Gastrocnemius medialis (tissue), 4 donors: ENCODE results near the gene AMN. TPM values are rescaled to one million over a fixed set of nuclear protein-coding genes. Genes with fewer than 3 reads are reported as not detected.

Experiments
- ATAC-seq, 2 donors: fragments of 150-250 bp; one replicate each; pipeline ENCODE4 v1.9.1; 2016
- DNase-seq, 2 donors: peaks; one replicate each; pipeline ENCODE4 v3.0.0-alpha.2; 2019
- H3K27ac ChIP-seq, 4 donors: fragments of 200-600 bp; sonication (generic); 1 replicate in 1 of 4; 2 replicates in 3 of 4; pipeline ENCODE4 v1.5.1; 2016 to 2018; ENCODE audit warnings: mild to moderate bottlenecking in 2 of 4, moderate library complexity in 1 of 4
- H3K27me3 ChIP-seq, 3 donors: fragments of 200-600 bp; sonication (generic) in 2 of 3; 1 replicate in 1 of 3; 2 replicates in 2 of 3; pipeline versions ENCODE4 v1.5.1 to v1.6.0; 2016 to 2019; ENCODE audit warnings: mild to moderate bottlenecking in 1 of 3, moderate library complexity in 1 of 3
- H3K36me3 ChIP-seq, 2 donors: fragments of 200-600 bp; sonication (generic) in 1 of 2; one replicate each; pipeline ENCODE4 v1.5.1; 2017 to 2018
- H3K4me1 ChIP-seq, 2 donors: fragments of 200-600 bp; sonication (generic) in 1 of 2; one replicate each; pipeline ENCODE4 v1.5.1; 2016 to 2017; ENCODE audit warnings: mild to moderate bottlenecking in 2 of 2
- H3K4me3 ChIP-seq, 4 donors: fragments of 200-600 bp; sonication (generic) in 3 of 4; 1 replicate in 1 of 4; 2 replicates in 3 of 4; pipeline ENCODE4 v1.5.1; 2016 to 2019; ENCODE audit warnings: mild to moderate bottlenecking in 2 of 4
- H3K9me3 ChIP-seq, 3 donors: fragments of 200-600 bp; sonication (generic) in 2 of 3; 1 replicate in 1 of 3; 2 replicates in 2 of 3; pipeline ENCODE4 v1.5.1; 2016 to 2019
- POLR2A ChIP-seq, 2 donors: fragments of 450-650 bp; IDR thresholded peaks; one replicate each; pipeline ENCODE4 v1.6.1; 2017; ENCODE audit warnings: antibody characterized with exemption in 2 of 2, mild to moderate bottlenecking in 2 of 2, moderate library complexity in 2 of 2
- in situ Hi-C, 4 donors: fragments of 200-750 bp; cut with MboI; loops; one replicate each; pipeline versions ENCODE4 v1.15.0 to v1.8.0; 2017; ENCODE audit warnings: low sequenced_read_pairs in 4 of 4
- intact Hi-C: fragments of 100-400 bp; cut with DNase I; formaldehyde crosslinking; loops from one replicate; pipeline ENCODE4 v1.15.1; 2023; ENCODE audit warnings: low total_unique reads
- total RNA-seq, 4 donors: library from RNA; depleted of rRNA; stranded (reverse); fragments of >200 nt; gene quantifications; one replicate each; pipeline versions ENCODE4 v1.1.0 to v1.2.3, GENCODE V29; 2016
- TF ChIP-seq, protein P1 (sequence below), 5 experiments: fragments of 450-650 bp in 3 of 5; fragments of 200-600 bp in 2 of 5; sonication (generic) in 2 of 5; IDR thresholded peaks in 4 of 5; conservative IDR thresholded peaks in 1 of 5; 1 replicate in 4 of 5; 2 replicates in 1 of 5; pipeline ENCODE4 v1.5.1; 2016 to 2019; ENCODE audit warnings: antibody characterized with exemption in 5 of 5, mild to moderate bottlenecking in 3 of 5, moderate library complexity in 3 of 5

AMN gene
- total RNA-seq, 4 donors from 2014 or later: 0.42 to 4.3 TPM; not detected in 2

GRCh38 chr14:102903889-102904512 lies 18.5 kb upstream of the AMN start:
- H3K4me1 ChIP-seq: no peaks in the 10 kb centered on the region
- H3K9me3 ChIP-seq: no peaks in the 10 kb centered on the region
- intact Hi-C loops: no loop called here
- H3K4me3 ChIP-seq: no peak overlapping the region
- ATAC-seq (no peak), DNase-seq (no peak)
- peaks cover 0 to 5% of the 10 kb centered on the region in 2 donors for H3K36me3 ChIP-seq
- no peaks in the 10 kb centered on the region for H3K27me3 ChIP-seq
- H3K27ac ChIP-seq: no peak overlapping the region
- in situ Hi-C loops: loop anchor here in 2 of 4 donors (25.0 kb wide), 1 partner anchor 217 kb away; no protein-coding TSS in a partner anchor
- no peak for TF ChIP-seq POLR2A (IDR thresholded peaks at IDR 0.05)
- TF ChIP-seq, protein P1, sequence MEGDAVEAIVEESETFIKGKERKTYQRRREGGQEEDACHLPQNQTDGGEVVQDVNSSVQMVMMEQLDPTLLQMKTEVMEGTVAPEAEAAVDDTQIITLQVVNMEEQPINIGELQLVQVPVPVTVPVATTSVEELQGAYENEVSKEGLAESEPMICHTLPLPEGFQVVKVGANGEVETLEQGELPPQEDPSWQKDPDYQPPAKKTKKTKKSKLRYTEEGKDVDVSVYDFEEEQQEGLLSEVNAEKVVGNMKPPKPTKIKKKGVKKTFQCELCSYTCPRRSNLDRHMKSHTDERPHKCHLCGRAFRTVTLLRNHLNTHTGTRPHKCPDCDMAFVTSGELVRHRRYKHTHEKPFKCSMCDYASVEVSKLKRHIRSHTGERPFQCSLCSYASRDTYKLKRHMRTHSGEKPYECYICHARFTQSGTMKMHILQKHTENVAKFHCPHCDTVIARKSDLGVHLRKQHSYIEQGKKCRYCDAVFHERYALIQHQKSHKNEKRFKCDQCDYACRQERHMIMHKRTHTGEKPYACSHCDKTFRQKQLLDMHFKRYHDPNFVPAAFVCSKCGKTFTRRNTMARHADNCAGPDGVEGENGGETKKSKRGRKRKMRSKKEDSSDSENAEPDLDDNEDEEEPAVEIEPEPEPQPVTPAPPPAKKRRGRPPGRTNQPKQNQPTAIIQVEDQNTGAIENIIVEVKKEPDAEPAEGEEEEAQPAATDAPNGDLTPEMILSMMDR (IDR thresholded peaks at IDR 0.05 in 4 of 5, conservative IDR thresholded peaks at IDR 0.05 in 1 of 5): no peak

GRCh38 chr14:102905116-102906108 lies 17.1 kb upstream of the AMN start:
- DNase-seq (no peak), ATAC-seq (no peak)
- H3K36me3 ChIP-seq: peaks cover 0 to 5% of the 10 kb centered on the region in 2 donors
- H3K9me3 ChIP-seq: no peaks in the 10 kb centered on the region
- H3K27ac ChIP-seq: no peak overlapping the region
- no peak overlapping the region for H3K4me3 ChIP-seq
- in situ Hi-C loops: loop anchor here in 2 of 4 donors (25.0 kb wide), 1 partner anchor 218 kb away; no protein-coding TSS in a partner anchor
- intact Hi-C loops: no loop called here
- no peaks in the 10 kb centered on the region for H3K4me1 ChIP-seq
- H3K27me3 ChIP-seq: no peaks in the 10 kb centered on the region
- TF ChIP-seq, protein P1 (IDR thresholded peaks at IDR 0.05 in 4 of 5, conservative IDR thresholded peaks at IDR 0.05 in 1 of 5): no peak
- TF ChIP-seq POLR2A (IDR thresholded peaks at IDR 0.05): no peak

DNA sequence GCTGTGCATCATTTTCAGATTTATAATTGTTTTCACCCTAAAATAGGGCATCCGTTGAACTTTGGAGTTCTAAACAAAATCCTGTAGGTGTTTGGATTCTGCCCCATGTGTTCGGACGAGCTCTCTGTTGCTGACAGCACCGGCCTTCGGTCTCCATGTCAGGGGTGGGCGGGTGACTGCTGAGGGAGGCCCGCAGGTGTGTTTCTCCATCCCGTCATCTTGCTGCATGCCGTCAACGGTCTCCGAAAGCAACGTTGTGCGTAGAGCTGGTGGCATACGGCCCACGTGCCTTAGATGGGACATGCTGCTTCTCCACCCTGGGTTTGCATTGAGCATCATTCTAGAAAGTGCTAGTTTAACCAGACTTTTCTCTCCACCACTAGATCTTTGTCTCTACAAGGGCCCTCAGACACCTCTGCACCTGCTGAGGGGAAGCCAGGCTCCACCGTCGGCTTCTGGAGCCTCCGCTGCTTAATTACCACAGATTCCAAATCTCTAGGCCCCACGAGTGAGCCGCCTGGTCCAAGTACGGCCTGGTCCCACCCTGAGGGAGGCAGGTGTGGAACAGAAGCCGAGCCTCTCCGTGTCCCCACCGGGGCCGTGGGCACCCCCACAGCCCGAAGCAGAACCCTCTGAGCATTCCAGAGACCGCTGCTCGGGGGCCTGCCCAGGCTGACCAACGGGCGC lies 15.7 kb upstream of the AMN start:
- H3K27ac ChIP-seq: no peak overlapping the region

GRCh38 chr14:102907303-102907844 lies 15.1 kb upstream of the AMN start:
- no peak for DNase-seq
- no peaks in the 10 kb centered on the region for H3K27me3 ChIP-seq
- no peak overlapping the region for H3K4me3 ChIP-seq
- no peak for TF ChIP-seq POLR2A (IDR thresholded peaks at IDR 0.05)
- TF ChIP-seq, protein P1 (IDR thresholded peaks at IDR 0.05 in 4 of 5, conservative IDR thresholded peaks at IDR 0.05 in 1 of 5): no peak
- no peaks in the 10 kb centered on the region for H3K9me3 ChIP-seq
- no peaks in the 10 kb centered on the region for H3K4me1 ChIP-seq
- intact Hi-C loops (no loop called here), in situ Hi-C loops (loop anchor here in 2 of 4 donors (25.0 kb wide), 1 partner anchor 220 kb away; no protein-coding TSS in a partner anchor)
- no peak for ATAC-seq
- H3K27ac ChIP-seq: no peak overlapping the region
- H3K36me3 ChIP-seq: peaks cover 0 to 5% of the 10 kb centered on the region in 2 donors

More for the DNA sequence above, 15.7 kb upstream of the AMN start:
- Histone ChIP-seq H3K27me3 (no peaks in the 10 kb centered on the region), H3K4me1 (no peaks in the 10 kb centered on the region), H3K36me3 (peaks cover 0 to 5% of the 10 kb centered on the region in 2 donors), H3K9me3 (no peaks in the 10 kb centered on the region), H3K4me3 (no peak overlapping the region)
- TF ChIP-seq, protein P1 (IDR thresholded peaks at IDR 0.05 in 4 of 5, conservative IDR thresholded peaks at IDR 0.05 in 1 of 5): no peak
- TF ChIP-seq POLR2A (IDR thresholded peaks at IDR 0.05): no peak
- intact Hi-C loops: no loop called here
- in situ Hi-C loops: loop anchor here in 2 of 4 donors (25.0 kb wide), 1 partner anchor 219 kb away; no protein-coding TSS in a partner anchor
- ATAC-seq (no peak), DNase-seq (no peak)
